Calu3 (cell line): ENCODE measurements around the gene PLCG1. TPM values are rescaled to one million over a fixed set of nuclear protein-coding genes. Genes with fewer than 3 reads are reported as not detected.

Experiments used
- BruUV-seq: library from RNA; stranded (reverse); fragments of 400-500 nt; replicated peaks from 2 replicates; lab custom pipeline; 2021; lab: Mats Ljungman, UMichigan
- CTCF ChIA-PET: fragments of 300-600 bp; sonication (Branson Sonifier 250); formaldehyde crosslinking; loops from one replicate; lab custom pipeline; 2022; ENCODE audit warnings: antibody characterized with exemption; lab: Charles Lee
- DNase-seq: peaks from one replicate; pipeline ENCODE4 v3.0.0; 2022
- H3K27ac Mint-ChIP-seq: one replicate; pipeline ENCODE4 v1.8.0; 2022; ENCODE audit warnings: mixed read lengths; ENCODE audit not compliant: unreplicated experiment
- H3K27me3 Mint-ChIP-seq: one replicate; pipeline ENCODE4 v1.8.0; 2022; ENCODE audit warnings: mixed read lengths; ENCODE audit not compliant: unreplicated experiment
- H3K36me3 Mint-ChIP-seq: one replicate; pipeline ENCODE4 v1.8.0; 2022; ENCODE audit warnings: mild to moderate bottlenecking, moderate library complexity, mixed read lengths; ENCODE audit not compliant: insufficient read depth, unreplicated experiment
- H3K4me1 Mint-ChIP-seq: one replicate; pipeline ENCODE4 v1.8.0; 2022; ENCODE audit warnings: mild to moderate bottlenecking, low read depth, mixed read lengths; ENCODE audit not compliant: unreplicated experiment
- H3K4me3 Mint-ChIP-seq: one replicate; pipeline ENCODE4 v1.8.0; 2022; ENCODE audit warnings: mild to moderate bottlenecking, low read depth, moderate library complexity, mixed read lengths; ENCODE audit not compliant: unreplicated experiment
- H3K9me3 Mint-ChIP-seq: one replicate; pipeline ENCODE4 v1.8.0; 2022; ENCODE audit warnings: low read depth, mixed read lengths; ENCODE audit not compliant: unreplicated experiment
- intact Hi-C: fragments of 100-400 bp; cut with micrococcal nuclease; formaldehyde crosslinking; loops from one replicate; pipeline ENCODE4 v1.10.0; 2022; ENCODE audit not compliant: unreplicated experiment
- total RNA-seq: library from RNA; stranded (reverse); gene quantifications from 2 replicates; pipeline ENCODE4 v1.2.3, GENCODE V29; 2022
- TF ChIP-seq, protein P1 (sequence below): fragments of 200-600 bp; IDR thresholded peaks from one replicate; pipeline ENCODE4 v1.8.0; 2022; ENCODE audit warnings: antibody characterized with exemption; ENCODE audit not compliant: unreplicated experiment

Gene PLCG1
- total RNA-seq, 1 experiment from 2014 or later, result 127 TPM

GRCh38 chr20:41142919-41143318 is 5.6 kb downstream of the PLCG1 start:
- DNase-seq, result no peak
- H3K27ac Mint-ChIP-seq, result no peak overlapping the region
- CTCF ChIA-PET, result interaction anchor here (1.5 kb wide), 1 partner anchor 8 kb away, joined by 8 read pairs; no protein-coding TSS in a partner anchor
- no peaks in the 10 kb centered on the region for H3K9me3 Mint-ChIP-seq
- TF ChIP-seq, protein P1, sequence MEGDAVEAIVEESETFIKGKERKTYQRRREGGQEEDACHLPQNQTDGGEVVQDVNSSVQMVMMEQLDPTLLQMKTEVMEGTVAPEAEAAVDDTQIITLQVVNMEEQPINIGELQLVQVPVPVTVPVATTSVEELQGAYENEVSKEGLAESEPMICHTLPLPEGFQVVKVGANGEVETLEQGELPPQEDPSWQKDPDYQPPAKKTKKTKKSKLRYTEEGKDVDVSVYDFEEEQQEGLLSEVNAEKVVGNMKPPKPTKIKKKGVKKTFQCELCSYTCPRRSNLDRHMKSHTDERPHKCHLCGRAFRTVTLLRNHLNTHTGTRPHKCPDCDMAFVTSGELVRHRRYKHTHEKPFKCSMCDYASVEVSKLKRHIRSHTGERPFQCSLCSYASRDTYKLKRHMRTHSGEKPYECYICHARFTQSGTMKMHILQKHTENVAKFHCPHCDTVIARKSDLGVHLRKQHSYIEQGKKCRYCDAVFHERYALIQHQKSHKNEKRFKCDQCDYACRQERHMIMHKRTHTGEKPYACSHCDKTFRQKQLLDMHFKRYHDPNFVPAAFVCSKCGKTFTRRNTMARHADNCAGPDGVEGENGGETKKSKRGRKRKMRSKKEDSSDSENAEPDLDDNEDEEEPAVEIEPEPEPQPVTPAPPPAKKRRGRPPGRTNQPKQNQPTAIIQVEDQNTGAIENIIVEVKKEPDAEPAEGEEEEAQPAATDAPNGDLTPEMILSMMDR, result no peak
- no TSS peak for BruUV-seq
- no peak overlapping the region for H3K4me3 Mint-ChIP-seq
- no peaks in the 10 kb centered on the region for H3K27me3 Mint-ChIP-seq
- intact Hi-C loops, result no loop called here
- peaks cover 34% of the 10 kb centered on the region for H3K4me1 Mint-ChIP-seq
- peaks cover 11% of the 10 kb centered on the region for H3K36me3 Mint-ChIP-seq

DNA sequence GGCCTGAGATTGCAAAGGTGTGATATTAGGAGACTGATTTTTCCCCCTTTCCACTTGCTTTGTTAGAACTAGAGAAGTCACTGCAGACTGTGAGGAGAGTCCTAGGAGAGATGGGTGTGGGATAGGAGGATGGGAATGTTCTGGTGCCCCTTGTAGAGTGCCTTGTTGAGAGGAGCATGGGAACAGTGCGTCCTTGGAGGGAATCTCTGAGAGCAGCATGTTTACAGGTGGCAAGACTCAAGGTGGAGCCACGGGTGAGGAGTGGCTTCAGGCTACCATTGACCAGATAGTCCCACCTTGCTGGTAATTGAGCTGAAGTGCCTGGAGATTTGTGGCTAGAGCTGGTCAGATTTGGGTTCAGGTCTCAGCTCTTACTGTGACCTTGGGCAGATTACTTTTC is 6.0 kb downstream of the PLCG1 start:
- CTCF ChIA-PET, result interaction anchor here (1.5 kb wide), 1 partner anchor 9 kb away, joined by 8 read pairs; no protein-coding TSS in a partner anchor
- Mint-ChIP-seq H3K27ac (no peak overlapping the region), H3K36me3 (peaks cover 7% of the 10 kb centered on the region), H3K9me3 (no peaks in the 10 kb centered on the region), H3K27me3 (no peaks in the 10 kb centered on the region), H3K4me1 (peaks cover 34% of the 10 kb centered on the region), H3K4me3 (no peak overlapping the region)
- TF ChIP-seq, protein P1, result no peak
- DNase-seq, result no peak
- intact Hi-C loops, result no loop called here
- BruUV-seq, result no TSS peak

DNA sequence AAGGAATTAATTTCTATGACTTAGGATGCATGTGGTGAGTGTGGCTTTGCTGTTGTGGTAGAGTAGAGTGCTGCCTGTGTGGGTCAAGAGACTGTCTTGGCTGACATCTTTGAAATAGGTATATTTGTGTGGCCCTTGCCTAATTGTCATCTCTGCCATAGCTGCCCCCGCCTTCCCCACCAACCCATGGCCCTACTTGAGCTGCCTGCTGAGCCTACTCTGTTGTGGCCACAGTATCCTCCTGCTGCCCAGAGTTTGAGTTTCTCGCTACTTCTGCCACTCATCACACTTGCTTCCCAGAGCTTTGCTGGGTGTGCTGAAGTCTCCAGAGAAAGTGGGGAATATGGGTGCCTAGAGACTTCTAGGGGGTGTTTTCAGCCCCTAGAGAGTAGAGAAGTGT is 8.0 kb downstream of the PLCG1 start:
- no peak overlapping the region for H3K27ac Mint-ChIP-seq
- no peaks in the 10 kb centered on the region for H3K36me3 Mint-ChIP-seq
- TF ChIP-seq, protein P1, result no peak
- CTCF ChIA-PET, result interaction anchor here (1.4 kb wide), 1 partner anchor 195 kb away, joined by 4 read pairs; the partner anchor contains the start of gene LPIN3
- no peak for DNase-seq
- peaks cover 5% of the 10 kb centered on the region for H3K9me3 Mint-ChIP-seq
- H3K4me1 Mint-ChIP-seq, result peaks cover 27% of the 10 kb centered on the region
- intact Hi-C loops, result no loop called here
- no peaks in the 10 kb centered on the region for H3K27me3 Mint-ChIP-seq
- BruUV-seq, result no TSS peak
- H3K4me3 Mint-ChIP-seq, result no peak overlapping the region

- Mint-ChIP-seq H3K4me3 (no peak overlapping the region), H3K27me3 (no peaks in the 10 kb centered on the region), H3K9me3 (peaks cover 5% of the 10 kb centered on the region), H3K4me1 (peaks cover 30% of the 10 kb centered on the region), H3K27ac (no peak overlapping the region), H3K36me3 (no peaks in the 10 kb centered on the region)
- no TSS peak for BruUV-seq
- TF ChIP-seq, protein P1, result no peak
- DNase-seq, result no peak
- intact Hi-C loops, result no loop called here
- CTCF ChIA-PET, result interaction anchor here (1.4 kb wide), 1 partner anchor 194 kb away, joined by 4 read pairs; the partner anchor contains the start of gene LPIN3
Observed at GRCh38 chr20:41145821-41146620, 8.7 kb downstream of the PLCG1 start.
